Tibial nerve (tissue), 3 donors: ENCODE measurements around the gene KCNT2.

Source experiments
- CTCF ChIP-seq, 5 experiments: fragments of 200-600 bp in 3 of 5; fragments of 450-650 bp in 2 of 5; sonication (generic) in 3 of 5; IDR thresholded peaks; one replicate each; pipeline ENCODE4 v1.5.1; 2016 to 2019; ENCODE audit warnings: antibody characterized with exemption in 5 of 5, mild to moderate bottlenecking in 3 of 5, moderate library complexity in 2 of 5
- POLR2A ChIP-seq, 2 donors: fragments of 450-650 bp; IDR thresholded peaks; one replicate each; pipeline ENCODE4 v1.6.1; 2017; ENCODE audit warnings: antibody characterized with exemption in 2 of 2, mild to moderate bottlenecking in 2 of 2, moderate library complexity in 2 of 2

- no peak for TF ChIP-seq POLR2A (IDR thresholded peaks at IDR 0.05)
- TF ChIP-seq CTCF (IDR thresholded peaks at IDR 0.05) = no peak
Measured at GRCh38 chr1:196380316-196380715, 227.9 kb downstream of the KCNT2 start.
